Calu3 (cell line): ENCODE data around the gene XRCC3. TPM values are rescaled to one million over a fixed set of nuclear protein-coding genes. Genes with fewer than 3 reads are reported as not detected.

ENCODE experiments used
- BruUV-seq: library from RNA; stranded (reverse); fragments of 400-500 nt; replicated peaks from 2 replicates; lab custom pipeline; 2021; lab: Mats Ljungman, UMichigan
- CTCF ChIA-PET: fragments of 300-600 bp; sonication (Branson Sonifier 250); formaldehyde crosslinking; loops from one replicate; lab custom pipeline; 2022; ENCODE audit warnings: antibody characterized with exemption; lab: Charles Lee
- DNase-seq: peaks from one replicate; pipeline ENCODE4 v3.0.0; 2022
- H3K27ac Mint-ChIP-seq: one replicate; pipeline ENCODE4 v1.8.0; 2022; ENCODE audit warnings: mixed read lengths; ENCODE audit not compliant: unreplicated experiment
- H3K27me3 Mint-ChIP-seq: one replicate; pipeline ENCODE4 v1.8.0; 2022; ENCODE audit warnings: mixed read lengths; ENCODE audit not compliant: unreplicated experiment
- H3K36me3 Mint-ChIP-seq: one replicate; pipeline ENCODE4 v1.8.0; 2022; ENCODE audit warnings: mild to moderate bottlenecking, moderate library complexity, mixed read lengths; ENCODE audit not compliant: insufficient read depth, unreplicated experiment
- H3K4me1 Mint-ChIP-seq: one replicate; pipeline ENCODE4 v1.8.0; 2022; ENCODE audit warnings: mild to moderate bottlenecking, low read depth, mixed read lengths; ENCODE audit not compliant: unreplicated experiment
- H3K4me3 Mint-ChIP-seq: one replicate; pipeline ENCODE4 v1.8.0; 2022; ENCODE audit warnings: mild to moderate bottlenecking, low read depth, moderate library complexity, mixed read lengths; ENCODE audit not compliant: unreplicated experiment
- H3K9me3 Mint-ChIP-seq: one replicate; pipeline ENCODE4 v1.8.0; 2022; ENCODE audit warnings: low read depth, mixed read lengths; ENCODE audit not compliant: unreplicated experiment
- CTCF ChIP-seq: fragments of 200-600 bp; IDR thresholded peaks from one replicate; pipeline ENCODE4 v1.8.0; 2022; ENCODE audit warnings: antibody characterized with exemption; ENCODE audit not compliant: unreplicated experiment
- intact Hi-C: fragments of 100-400 bp; cut with micrococcal nuclease; formaldehyde crosslinking; loops from one replicate; pipeline ENCODE4 v1.10.0; 2022; ENCODE audit not compliant: unreplicated experiment
- total RNA-seq: library from RNA; stranded (reverse); gene quantifications from 2 replicates; pipeline ENCODE4 v1.2.3, GENCODE V29; 2022

Gene XRCC3
- total RNA-seq, 1 experiment from 2014 or later, result 48.6 TPM

DNA sequence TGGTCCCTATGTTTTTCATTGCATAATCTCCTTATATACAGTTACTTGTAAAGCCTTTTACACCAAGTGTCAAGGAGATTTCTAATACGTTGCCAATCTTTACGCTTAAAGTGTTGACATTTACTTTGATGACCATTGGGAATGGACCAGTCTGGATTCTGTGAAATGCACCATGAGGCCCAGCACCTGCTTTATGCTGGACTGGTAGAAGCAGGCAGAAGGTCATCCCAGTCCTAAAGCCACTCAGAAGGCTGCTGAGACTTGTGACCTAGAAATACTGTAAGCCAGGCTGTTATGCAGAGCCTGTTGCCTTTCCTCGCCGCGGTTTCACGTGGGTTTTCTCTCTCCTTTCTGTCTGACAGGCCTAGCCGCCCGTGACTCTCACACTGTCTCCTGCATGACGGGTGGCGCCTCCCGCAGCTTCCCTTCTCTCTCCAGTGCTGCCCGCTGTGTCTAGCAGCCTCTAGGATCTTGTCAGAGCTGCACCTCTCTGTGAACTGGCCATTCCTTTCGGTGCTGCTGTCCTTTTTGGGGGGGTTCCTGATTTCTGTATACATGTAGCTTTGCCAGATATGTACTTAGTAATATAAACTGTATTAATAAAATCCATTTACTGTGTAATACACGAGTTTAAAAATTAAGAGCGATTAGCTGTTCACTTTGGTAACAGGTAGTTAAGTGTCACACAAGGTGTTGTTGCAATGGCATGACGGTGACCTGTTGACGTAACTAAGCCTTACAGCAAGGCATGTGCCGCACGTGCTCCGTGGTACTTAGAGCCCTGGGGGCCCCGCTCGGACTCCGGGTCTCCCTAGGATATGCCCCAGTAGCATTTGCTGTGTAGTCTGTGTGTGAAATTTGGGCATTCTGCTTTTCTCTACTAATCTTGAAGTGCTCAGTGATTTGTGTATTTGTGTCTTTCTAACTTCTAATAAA, 29.7 kb downstream of the XRCC3 start:
- no peak for TF ChIP-seq CTCF
- Mint-ChIP-seq H3K4me3 (no peak overlapping the region), H3K36me3 (peaks cover 44% of the 10 kb centered on the region), H3K27ac (no peak overlapping the region), H3K9me3 (no peaks in the 10 kb centered on the region), H3K4me1 (no peaks in the 10 kb centered on the region), H3K27me3 (no peaks in the 10 kb centered on the region)
- intact Hi-C loops, result no loop called here
- CTCF ChIA-PET, result no interaction called here
- BruUV-seq, result no TSS peak
- DNase-seq, result no peak

DNA sequence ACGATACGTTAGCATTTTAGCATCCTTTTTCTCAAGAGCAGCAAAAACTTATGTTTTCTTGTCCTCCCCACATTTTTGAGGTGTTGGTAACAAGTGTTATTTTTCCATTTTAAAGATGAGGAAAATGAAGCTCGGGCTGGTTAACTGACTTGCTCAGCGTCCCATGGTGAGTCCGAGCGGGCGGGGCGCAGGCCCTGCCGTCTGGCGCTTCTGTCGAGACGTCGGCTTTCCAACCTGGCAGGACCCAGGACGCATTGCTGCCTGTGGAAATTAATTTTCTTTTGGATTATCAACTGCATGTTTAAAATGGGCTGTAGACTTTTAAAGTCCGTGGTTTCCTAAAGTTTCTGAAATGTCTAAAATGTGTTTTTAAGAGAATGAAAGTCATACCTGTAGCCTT, 30.4 kb downstream of the XRCC3 start:
- H3K27ac Mint-ChIP-seq, result no peak overlapping the region
- intact Hi-C loops, result no loop called here
- CTCF ChIA-PET, result no interaction called here

GRCh38 chr14:103684471-103684870, 30.8 kb downstream of the XRCC3 start:
- Mint-ChIP-seq H3K4me3 (no peak overlapping the region), H3K36me3 (peaks cover 34% of the 10 kb centered on the region), H3K4me1 (no peaks in the 10 kb centered on the region), H3K27me3 (no peaks in the 10 kb centered on the region), H3K9me3 (no peaks in the 10 kb centered on the region), H3K27ac (no peak overlapping the region)
- CTCF ChIA-PET, result no interaction called here
- intact Hi-C loops, result no loop called here
- TF ChIP-seq CTCF, result no peak
- no TSS peak for BruUV-seq
- DNase-seq, result no peak

More for the DNA sequence above, 30.4 kb downstream of the XRCC3 start:
- Mint-ChIP-seq H3K9me3 (no peaks in the 10 kb centered on the region), H3K4me3 (no peak overlapping the region), H3K4me1 (no peaks in the 10 kb centered on the region), H3K27me3 (no peaks in the 10 kb centered on the region), H3K36me3 (peaks cover 37% of the 10 kb centered on the region)
- no peak for DNase-seq
- TF ChIP-seq CTCF, result no peak
- BruUV-seq, result no TSS peak

GRCh38 chr14:103683139-103683538, 32.1 kb downstream of the XRCC3 start:
- Mint-ChIP-seq H3K27ac (no peak overlapping the region), H3K36me3 (peaks cover 40% of the 10 kb centered on the region), H3K27me3 (no peaks in the 10 kb centered on the region), H3K9me3 (no peaks in the 10 kb centered on the region), H3K4me3 (no peak overlapping the region), H3K4me1 (no peaks in the 10 kb centered on the region)
- DNase-seq, result no peak
- no peak for TF ChIP-seq CTCF
- no TSS peak for BruUV-seq
- CTCF ChIA-PET, result no interaction called here
- intact Hi-C loops, result no loop called here
